Progenitor cell of endocrine pancreas (in vitro differentiated cells): Measurements from ENCODE around the gene FOXK1. TPM values are rescaled to one million over a fixed set of nuclear protein-coding genes. Genes with fewer than 3 reads are reported as not detected.
A peak's percentile ranks its signal among the peaks of the same experiment; 100 is the strongest.

Source experiments
- DNase-seq: peaks from one replicate; pipeline ENCODE4 v3.0.0; 2021; ENCODE audit warnings: low spot score; ENCODE audit not compliant: unreplicated experiment
- H3K27ac Mint-ChIP-seq: 2 replicates; pipeline ENCODE4 v1.8.0; 2021; ENCODE audit warnings: mild to moderate bottlenecking, moderate library complexity, mixed read lengths
- H3K27me3 Mint-ChIP-seq: 2 replicates; pipeline ENCODE4 v1.8.0; 2021; ENCODE audit warnings: mixed read lengths
- H3K36me3 Mint-ChIP-seq: 2 replicates; pipeline ENCODE4 v1.8.0; 2022; ENCODE audit warnings: mixed read lengths; ENCODE audit not compliant: insufficient read depth
- H3K4me1 Mint-ChIP-seq: 2 replicates; pipeline ENCODE4 v1.8.0; 2021; ENCODE audit warnings: low read depth, mixed read lengths
- H3K4me3 Mint-ChIP-seq: 2 replicates; pipeline ENCODE4 v1.8.0; 2021; ENCODE audit warnings: low read depth, mild to moderate bottlenecking, moderate library complexity, mixed read lengths
- H3K9me3 Mint-ChIP-seq: 2 replicates; pipeline ENCODE4 v1.8.0; 2021; ENCODE audit warnings: low read depth, mixed read lengths
- CTCF ChIP-seq: fragments of 200-600 bp; sonication (generic); IDR thresholded peaks from one replicate; pipeline ENCODE4 v1.5.0; 2021; ENCODE audit warnings: antibody characterized with exemption, mild to moderate bottlenecking; ENCODE audit not compliant: unreplicated experiment
- total RNA-seq: library from RNA; stranded (reverse); gene quantifications from 2 replicates; pipeline ENCODE4 v1.2.1, GENCODE V29; 2021

The FOXK1 gene
- total RNA-seq, 1 donor from 2014 or later = 47.6 TPM

- Mint-ChIP-seq H3K36me3 (peaks cover 4% of the 10 kb centered on the region), H3K27me3 (no peaks in the 10 kb centered on the region), H3K27ac (no peak overlapping the region), H3K4me3 (no peak overlapping the region), H3K4me1 (peaks cover 19% of the 10 kb centered on the region), H3K9me3 (no peaks in the 10 kb centered on the region)
- TF ChIP-seq CTCF = no peak
- no peak for DNase-seq
These were observed 89.6 kb downstream of the FOXK1 start for GRCh38 chr7:4771737-4772136.

- Mint-ChIP-seq H3K27ac (no peak overlapping the region), H3K4me1 (peaks cover 22% of the 10 kb centered on the region), H3K4me3 (no peak overlapping the region), H3K9me3 (no peaks in the 10 kb centered on the region), H3K36me3 (peaks cover 4% of the 10 kb centered on the region), H3K27me3 (no peaks in the 10 kb centered on the region)
- no peak for TF ChIP-seq CTCF
- no peak for DNase-seq
These were observed 90.2 kb downstream of the FOXK1 start for GRCh38 chr7:4772306-4772705.

- DNase-seq = no peak
- peak overlapping the region; percentile 98 for H3K27ac Mint-ChIP-seq
- no peaks in the 10 kb centered on the region for H3K9me3 Mint-ChIP-seq
- peaks cover 3% of the 10 kb centered on the region for H3K36me3 Mint-ChIP-seq
- no peaks in the 10 kb centered on the region for H3K27me3 Mint-ChIP-seq
- TF ChIP-seq CTCF = no peak
- peaks cover 22% of the 10 kb centered on the region for H3K4me1 Mint-ChIP-seq
- H3K4me3 Mint-ChIP-seq = peak overlapping the region; percentile 97
These were observed 91.9 kb downstream of the FOXK1 start for GRCh38 chr7:4774007-4774406.

- Mint-ChIP-seq H3K4me3 (peak overlapping the region; percentile 97), H3K27me3 (no peaks in the 10 kb centered on the region), H3K9me3 (no peaks in the 10 kb centered on the region), H3K36me3 (peaks cover 3% of the 10 kb centered on the region), H3K4me1 (peaks cover 22% of the 10 kb centered on the region), H3K27ac (peak overlapping the region; percentile 98)
- no peak for DNase-seq
- no peak for TF ChIP-seq CTCF
These were observed 92.7 kb downstream of the FOXK1 start for GRCh38 chr7:4774658-4775249.

- H3K4me1 Mint-ChIP-seq = peaks cover 22% of the 10 kb centered on the region
- DNase-seq = peak; percentile 89
- peaks cover 3% of the 10 kb centered on the region for H3K36me3 Mint-ChIP-seq
- TF ChIP-seq CTCF = no peak
- H3K9me3 Mint-ChIP-seq = no peaks in the 10 kb centered on the region
- no peaks in the 10 kb centered on the region for H3K27me3 Mint-ChIP-seq
- peak within 1 kb of the TSS; percentile 97 for H3K4me3 Mint-ChIP-seq
- H3K27ac Mint-ChIP-seq = peak within 1 kb of the TSS; percentile 98
These were observed 93.3 kb downstream of the FOXK1 start, which contains the start of gene AP5Z1 for GRCh38 chr7:4775250-4775847. TSS of gene AP5Z1 (plus strand) at chr7:4775623. CDS start at chr7:4775716, 93 bp downstream.
